Aortic smooth muscle cell (primary cell): ENCODE data around the gene KLHL5. TPM values are rescaled to one million over a fixed set of nuclear protein-coding genes. Genes with fewer than 3 reads are reported as not detected.

Experiments used
- total RNA-seq: library from RNA; depleted of rRNA; stranded (reverse); fragments of >200 nt; gene quantifications from 2 replicates; pipeline ENCODE4 v1.2.3, GENCODE V29; 2014

KLHL5 gene
- total RNA-seq = 57.8 and 59.6 TPM in 2 replicates

GRCh38 chr4:39062094-39062769, at the start of gene KLHL5:
KLHL5 (plus strand) TSS chr4:39062232; CDS start chr4:39062653, 421 bp downstream.

GRCh38 chr4:39032218-39033085, 29.6 kb upstream of the KLHL5 start, which contains the start of gene TMEM156:
TMEM156 (minus strand) TSS chr4:39032409; CDS start chr4:39032313, 96 bp downstream.

Other genes with a start within 250 kb of the KLHL5 start
- 1.4 and 1.8 TPM in 2 replicates for gene TLR6, start 205.4 kb upstream of the KLHL5 start, total RNA-seq
- gene FAM114A1, start 194.4 kb upstream of the KLHL5 start, total RNA-seq = 416 and 446 TPM in 2 replicates
- 0.13 and 0.37 TPM in 2 replicates for gene TMEM156, start 29.8 kb upstream of the KLHL5 start, total RNA-seq
- gene WDR19, start 120.3 kb downstream of the KLHL5 start, total RNA-seq = 25.8 and 36.1 TPM in 2 replicates